ENCODE data around the gene NGF. TPM values are rescaled to one million over a fixed set of nuclear protein-coding genes. Genes with fewer than 3 reads are reported as not detected.
"Not testable (repeated sequence)": the region's sequence is repeated elsewhere in the genome, so short reads cannot be mapped to it uniquely, and the experiment has no call there.

The NGF gene
- total RNA-seq = not detected

- H3K36me3 Mint-ChIP-seq (ENCODE audit: low read depth) = no peaks in the 10 kb centered on the region
- H3K4me3 Mint-ChIP-seq = no peak within 1 kb of the TSS
- DNase-seq = no peak
- intact Hi-C loops (cut with micrococcal nuclease) = no loop called here
- ChIA-PET CTCF (interaction anchor here (1.2 kb wide), 1 partner anchor 27 kb away, joined by 3 read pairs; no protein-coding TSS in a partner anchor), POLR2A (no interaction called here)
- no peak for ATAC-seq
- H3K27me3 Mint-ChIP-seq = peaks cover 25% of the 10 kb centered on the region
- H3K9me3 Mint-ChIP-seq = no peaks in the 10 kb centered on the region
- H3K27ac Mint-ChIP-seq = no peak within 1 kb of the TSS
- TF ChIP-seq CTCF (IDR thresholded peaks at IDR 0.05) = no peak
- H3K4me1 Mint-ChIP-seq (ENCODE audit: low read depth) = no peaks in the 10 kb centered on the region
These were observed at the start of gene NGF for GRCh38 chr1:115337633-115338456. Gene NGF (minus strand): TSS chr1:115338249. CDS start chr1:115286795, 51,454 bp downstream.

- POLR2A ChIA-PET; H3K4me3 Mint-ChIP-seq; intact Hi-C loops (cut with micrococcal nuclease); H3K36me3 Mint-ChIP-seq (ENCODE audit: low read depth); H3K4me1 Mint-ChIP-seq (ENCODE audit: low read depth); H3K27ac Mint-ChIP-seq; DNase-seq; CTCF ChIA-PET; ATAC-seq; H3K9me3 Mint-ChIP-seq: not testable (repeated sequence)
- peaks cover 19% of the 10 kb centered on the region for H3K27me3 Mint-ChIP-seq
These were observed 45.4 kb upstream of the NGF start for GRCh38 chr1:115383455-115383854.

- ATAC-seq = no peak
- intact Hi-C loops (cut with micrococcal nuclease) = no loop called here
- Mint-ChIP-seq H3K9me3 (no peaks in the 10 kb centered on the region), H3K27ac (no peak overlapping the region), H3K4me1 (ENCODE audit: low read depth) (no peaks in the 10 kb centered on the region), H3K4me3 (no peak overlapping the region), H3K27me3 (peaks cover 15% of the 10 kb centered on the region), H3K36me3 (ENCODE audit: low read depth) (no peaks in the 10 kb centered on the region)
- no peak for DNase-seq
- TF ChIP-seq CTCF (IDR thresholded peaks at IDR 0.05) = no peak
- ChIA-PET POLR2A (no interaction called here), CTCF (no interaction called here)
These were observed 41.9 kb upstream of the NGF start for GRCh38 chr1:115379943-115380342.

- no peak for DNase-seq
- CTCF ChIA-PET = no interaction called here
- peaks cover 6% of the 10 kb centered on the region for H3K27me3 Mint-ChIP-seq
These were observed 39.4 kb upstream of the NGF start for GRCh38 chr1:115377411-115377810.

GRCh38 chr1:115374598-115374997 lies 36.5 kb upstream of the NGF start:
- no peaks in the 10 kb centered on the region for H3K36me3 Mint-ChIP-seq (ENCODE audit: low read depth)

More at GRCh38 chr1:115377411-115377810, 39.4 kb upstream of the NGF start:
- no peak for ATAC-seq
- no peak overlapping the region for H3K27ac Mint-ChIP-seq
- TF ChIP-seq CTCF (IDR thresholded peaks at IDR 0.05) = no peak
- intact Hi-C loops (cut with micrococcal nuclease) = no loop called here
- H3K4me1 Mint-ChIP-seq (ENCODE audit: low read depth) = no peaks in the 10 kb centered on the region
- POLR2A ChIA-PET = no interaction called here
- H3K36me3 Mint-ChIP-seq (ENCODE audit: low read depth) = no peaks in the 10 kb centered on the region
- no peaks in the 10 kb centered on the region for H3K9me3 Mint-ChIP-seq
- no peak overlapping the region for H3K4me3 Mint-ChIP-seq

More at GRCh38 chr1:115374598-115374997, 36.5 kb upstream of the NGF start:
- Mint-ChIP-seq H3K27me3 (peaks cover 4% of the 10 kb centered on the region), H3K27ac (no peak overlapping the region), H3K4me3 (no peak overlapping the region), H3K9me3 (no peaks in the 10 kb centered on the region), H3K4me1 (ENCODE audit: low read depth) (no peaks in the 10 kb centered on the region)
- no peak for TF ChIP-seq CTCF (IDR thresholded peaks at IDR 0.05)
- ChIA-PET POLR2A (no interaction called here), CTCF (no interaction called here)
- ATAC-seq = no peak
- intact Hi-C loops (cut with micrococcal nuclease) = no loop called here
- no peak for DNase-seq
